Stimulated activated CD8-positive, alpha-beta memory T cell treated with anti-CD3 and anti-CD28 coated beads, Interleukin-12 subunit alpha, Interleukin-12 subunit beta, amount 100 ng/mL, for 24 hours (primary cell): ENCODE measurements around the gene CFAP99.

Experiments
- DNase-seq: peaks from one replicate; pipeline ENCODE4 v3.0.0-alpha.2; 2020; ENCODE audit errors: extremely low read depth

Gene CFAP99

DNA sequence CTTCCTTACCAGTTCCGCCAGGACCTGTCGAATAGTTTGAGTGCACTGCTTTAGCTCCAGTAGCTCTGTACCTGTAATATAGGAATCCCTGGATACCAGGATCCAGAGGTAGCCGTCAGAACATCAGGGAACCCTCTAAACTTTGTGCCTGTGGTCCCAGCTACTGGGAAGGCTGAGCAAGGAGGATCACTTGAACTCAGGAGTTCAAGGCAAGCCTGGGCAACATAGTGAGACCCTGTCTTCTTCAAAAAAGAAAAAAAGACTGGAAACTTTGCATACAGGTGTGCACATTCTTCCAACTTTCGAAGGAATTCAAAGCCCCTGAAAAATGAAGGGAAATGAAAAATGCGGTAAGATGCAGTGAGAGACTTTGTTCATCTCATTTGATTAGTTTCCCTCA is 85.1 kb downstream of the CFAP99 start:
- no peak for DNase-seq

- no peak for DNase-seq
Measured at GRCh38 chr4:2507259-2507658, 88.5 kb downstream of the CFAP99 start.

GRCh38 chr4:2507855-2508254 is 89.1 kb downstream of the CFAP99 start:
- DNase-seq: no peak

- DNase-seq: no peak
Measured at GRCh38 chr4:2510351-2511259, 91.8 kb downstream of the CFAP99 start.

DNA sequence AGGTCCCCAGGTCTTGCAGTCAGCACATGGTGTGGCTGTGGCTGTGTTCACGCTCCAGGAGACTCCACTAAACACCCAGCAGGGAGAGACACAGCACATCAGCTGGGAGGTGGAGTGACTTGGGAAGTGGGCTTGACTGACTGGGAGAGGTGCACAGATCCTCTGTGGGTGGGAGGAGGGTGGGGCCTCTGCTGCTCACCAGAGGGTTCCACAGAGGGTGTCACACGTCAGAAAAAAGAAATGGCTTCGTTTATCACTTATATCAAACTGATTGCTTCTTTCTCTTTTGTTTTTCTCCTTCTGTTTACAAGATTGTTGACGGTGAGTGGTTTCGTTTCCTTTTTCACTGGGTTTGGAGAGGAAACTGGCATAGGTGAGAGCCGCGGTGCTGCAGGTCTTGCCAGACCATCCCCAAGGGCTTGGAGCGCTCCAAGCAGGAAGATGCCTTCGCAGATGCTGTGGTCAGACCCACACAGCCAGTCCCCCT is 92.9 kb downstream of the CFAP99 start:
- no peak for DNase-seq
